ENCODE results near the gene GEMIN7. TPM values are rescaled to one million over a fixed set of nuclear protein-coding genes. Genes with fewer than 3 reads are reported as not detected.

The GEMIN7 gene
- total RNA-seq, 2 donors from 2014 or later: 15.8 to 19.5 TPM

DNA sequence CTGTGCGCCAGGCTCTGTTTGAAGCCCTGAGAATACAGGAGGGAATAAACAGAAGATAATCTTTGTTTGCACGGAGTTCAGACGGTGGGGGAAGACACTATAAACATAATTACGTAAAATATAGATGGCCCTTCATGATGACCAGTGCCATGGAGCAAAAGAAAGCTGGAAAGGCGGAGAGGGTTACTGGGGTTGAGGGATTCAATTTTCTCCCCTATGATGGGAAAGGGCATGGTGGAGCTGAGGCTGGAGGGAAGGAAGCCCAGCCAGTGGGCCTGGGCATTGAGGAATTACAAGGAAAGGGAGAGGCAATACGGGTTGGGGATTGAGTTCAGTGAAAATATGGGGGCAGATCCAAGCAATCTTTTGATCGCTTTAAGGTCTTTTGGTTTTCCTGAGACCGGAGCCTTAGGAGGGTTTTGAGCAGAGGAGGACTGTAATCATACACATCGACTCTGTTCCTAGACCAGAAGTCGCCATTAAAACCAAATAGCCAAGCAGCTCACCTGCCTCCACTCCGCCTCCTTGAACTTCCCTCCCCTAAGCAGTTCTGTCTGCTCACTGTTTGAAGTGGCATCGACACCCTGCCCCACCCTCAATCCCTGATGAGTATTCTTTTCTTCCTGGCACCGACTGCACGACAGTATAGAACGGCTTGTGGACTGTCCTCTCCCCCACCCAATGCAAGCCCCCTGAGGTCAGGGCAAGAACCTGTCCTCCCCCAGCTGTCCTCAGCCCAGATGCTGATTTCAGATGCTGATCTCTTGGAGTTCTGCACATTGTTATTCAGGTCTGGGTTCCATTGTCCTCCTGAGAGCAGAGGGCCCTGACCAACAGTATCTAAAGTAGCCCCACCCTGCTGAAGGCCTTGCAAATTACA is 2.0 kb upstream of the GEMIN7 start:
- DNase-seq (no peak), ATAC-seq (no peak)
- 73 to 74% methylated on average over 15 of the region's 15 CpGs for WGBS, 2 donors
- H3K36me3 ChIP-seq (replicated peaks in 1 of 2; ENCODE audit: insufficient read depth in 1 of 2, low read depth in 2 of 2): no peaks in the 10 kb centered on the region
- intact Hi-C loops (cut with DNase I): no loop called here
- H3K9me3 ChIP-seq: no peaks in the 10 kb centered on the region
- peaks cover 41% of the 10 kb centered on the region for H3K4me1 ChIP-seq
- H3K4me3 ChIP-seq: no peak overlapping the region
- TF ChIP-seq, protein P1, sequence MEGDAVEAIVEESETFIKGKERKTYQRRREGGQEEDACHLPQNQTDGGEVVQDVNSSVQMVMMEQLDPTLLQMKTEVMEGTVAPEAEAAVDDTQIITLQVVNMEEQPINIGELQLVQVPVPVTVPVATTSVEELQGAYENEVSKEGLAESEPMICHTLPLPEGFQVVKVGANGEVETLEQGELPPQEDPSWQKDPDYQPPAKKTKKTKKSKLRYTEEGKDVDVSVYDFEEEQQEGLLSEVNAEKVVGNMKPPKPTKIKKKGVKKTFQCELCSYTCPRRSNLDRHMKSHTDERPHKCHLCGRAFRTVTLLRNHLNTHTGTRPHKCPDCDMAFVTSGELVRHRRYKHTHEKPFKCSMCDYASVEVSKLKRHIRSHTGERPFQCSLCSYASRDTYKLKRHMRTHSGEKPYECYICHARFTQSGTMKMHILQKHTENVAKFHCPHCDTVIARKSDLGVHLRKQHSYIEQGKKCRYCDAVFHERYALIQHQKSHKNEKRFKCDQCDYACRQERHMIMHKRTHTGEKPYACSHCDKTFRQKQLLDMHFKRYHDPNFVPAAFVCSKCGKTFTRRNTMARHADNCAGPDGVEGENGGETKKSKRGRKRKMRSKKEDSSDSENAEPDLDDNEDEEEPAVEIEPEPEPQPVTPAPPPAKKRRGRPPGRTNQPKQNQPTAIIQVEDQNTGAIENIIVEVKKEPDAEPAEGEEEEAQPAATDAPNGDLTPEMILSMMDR (IDR thresholded peaks at IDR 0.05): no peak
- no peak for TF ChIP-seq POLR2A (IDR thresholded peaks at IDR 0.05)
- peak overlapping the region in 2 of 4 donors; percentile 52 to 65 for H3K27ac ChIP-seq
- no peaks in the 10 kb centered on the region for H3K27me3 ChIP-seq

DNA sequence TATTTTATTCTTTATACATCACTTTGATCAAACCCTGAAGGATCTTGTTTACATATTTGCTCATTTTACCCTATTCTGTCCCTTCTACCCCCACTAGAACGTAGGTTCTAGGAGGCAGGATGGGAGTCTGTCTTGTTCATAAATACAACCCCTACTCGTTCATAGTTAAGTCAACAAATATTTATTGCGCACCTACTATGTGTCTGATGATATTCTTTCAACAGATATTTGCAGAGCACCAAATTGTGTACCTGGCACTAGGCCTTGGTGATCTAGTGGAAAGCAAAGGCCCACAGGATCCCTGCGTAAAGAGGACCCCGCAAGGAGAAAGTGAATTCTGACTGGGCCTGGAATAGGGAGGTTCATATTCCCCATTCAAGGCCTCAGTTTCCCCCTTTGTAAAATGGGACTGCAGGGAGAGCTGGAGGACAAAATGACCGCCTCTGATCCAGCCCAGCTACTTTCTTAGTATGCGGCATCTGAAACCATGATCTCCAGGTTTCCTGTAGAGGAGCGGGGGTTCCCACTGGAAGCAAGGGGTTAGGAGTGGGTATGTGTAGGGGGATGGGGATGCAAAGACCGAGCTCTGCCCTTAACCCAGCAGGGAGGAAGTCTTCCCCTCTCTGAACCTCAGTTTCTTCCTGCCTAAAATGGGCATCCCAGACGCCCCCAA is 534 bp upstream of the GEMIN7 start:
- intact Hi-C loops (cut with DNase I): no loop called here
- peak overlapping the region; percentile 68 to 92 for H3K4me3 ChIP-seq
- peaks cover 41% of the 10 kb centered on the region for H3K4me1 ChIP-seq
- peak overlapping the region in 2 of 4 donors; percentile 70 to 84 for H3K27ac ChIP-seq
- no peaks in the 10 kb centered on the region for H3K27me3 ChIP-seq
- no peaks in the 10 kb centered on the region for H3K9me3 ChIP-seq
- H3K36me3 ChIP-seq (replicated peaks in 1 of 2; ENCODE audit: insufficient read depth in 1 of 2, low read depth in 2 of 2): no peaks in the 10 kb centered on the region
- ATAC-seq: no peak
- 50 to 51% methylated on average over 9 to 10 of the region's 10 CpGs for WGBS, 2 donors
- no peak for DNase-seq
- TF ChIP-seq POLR2A (IDR thresholded peaks at IDR 0.05): no peak
- TF ChIP-seq, protein P1 (IDR thresholded peaks at IDR 0.05): no peak

DNA sequence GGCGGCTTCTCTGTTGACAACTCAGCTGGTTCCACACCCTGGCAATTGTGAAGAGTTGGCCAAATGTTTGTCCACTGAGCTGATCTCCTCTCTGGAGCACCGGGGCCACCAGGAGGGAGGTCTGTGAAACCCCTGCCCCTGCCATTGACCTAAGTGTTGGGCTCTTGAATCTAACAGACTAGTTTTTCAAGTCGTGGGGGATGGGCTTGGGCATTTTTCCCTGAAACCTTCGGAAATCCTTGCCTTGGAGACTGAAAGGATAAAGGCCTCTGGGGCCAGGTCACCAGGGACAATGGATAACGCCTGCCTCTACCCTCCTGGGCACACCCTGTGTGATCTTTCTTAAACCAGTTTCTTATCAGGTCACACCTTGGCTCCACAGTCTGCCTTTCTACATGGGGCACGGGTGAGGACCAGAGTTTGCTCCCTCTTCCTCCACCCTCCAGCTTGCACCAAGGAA is 881 bp downstream of the GEMIN7 start:
- Histone ChIP-seq H3K4me3 (peak overlapping the region; percentile 68 to 92), H3K9me3 (no peaks in the 10 kb centered on the region), H3K27ac (peak overlapping the region in 3 of 4 donors; percentile 58 to 84 (median 70)), H3K36me3 (replicated peaks in 1 of 2; ENCODE audit: insufficient read depth in 1 of 2, low read depth in 2 of 2) (no peaks in the 10 kb centered on the region), H3K27me3 (no peaks in the 10 kb centered on the region), H3K4me1 (peaks cover 38% of the 10 kb centered on the region)
- WGBS, 2 donors: 3 to 8% methylated on average over 5 to 6 of the region's 6 CpGs
- DNase-seq (no peak), ATAC-seq (no peak)
- intact Hi-C loops (cut with DNase I): no loop called here
- TF ChIP-seq POLR2A (IDR thresholded peaks at IDR 0.05): no peak
- TF ChIP-seq, protein P1 (IDR thresholded peaks at IDR 0.05): no peak

DNA sequence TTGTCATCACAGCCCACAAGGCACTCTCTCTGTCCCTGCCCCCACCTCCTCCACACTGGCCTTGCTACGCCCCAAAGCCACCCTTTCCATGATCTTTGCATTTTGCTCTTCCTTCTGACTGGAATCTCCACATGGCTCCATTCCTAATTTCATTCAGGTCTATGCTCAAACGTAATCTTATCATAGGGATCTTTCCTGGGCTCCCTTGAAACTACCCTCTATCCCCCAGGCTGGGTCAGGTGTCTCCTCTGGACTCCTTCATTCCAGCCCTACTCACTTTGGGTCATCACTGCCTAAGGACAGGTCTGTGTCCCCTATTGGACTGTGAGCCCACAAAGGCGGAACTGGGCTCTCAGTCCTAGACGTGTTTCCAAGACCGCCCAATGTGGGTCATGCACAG is 3.1 kb downstream of the GEMIN7 start:
- Histone ChIP-seq H3K4me1 (peaks cover 19% of the 10 kb centered on the region), H3K9me3 (no peaks in the 10 kb centered on the region), H3K4me3 (no peak overlapping the region), H3K27me3 (no peaks in the 10 kb centered on the region), H3K36me3 (replicated peaks in 1 of 2; ENCODE audit: insufficient read depth in 1 of 2, low read depth in 2 of 2) (no peaks in the 10 kb centered on the region), H3K27ac (no peak overlapping the region)
- WGBS, 2 donors: 89 to 91% methylated on average over 5 of the region's 5 CpGs
- no peak for TF ChIP-seq POLR2A (IDR thresholded peaks at IDR 0.05)
- TF ChIP-seq, protein P1 (IDR thresholded peaks at IDR 0.05): no peak
- intact Hi-C loops (cut with DNase I): no loop called here
- DNase-seq (no peak), ATAC-seq (no peak)

All from body of pancreas (tissue), 4 donors.